ENCODE data around the gene SH3RF3. TPM values are rescaled to one million over a fixed set of nuclear protein-coding genes. Genes with fewer than 3 reads are reported as not detected.
"Not testable (repeated sequence)": the region's sequence is repeated elsewhere in the genome, so short reads cannot be mapped to it uniquely, and the experiment has no call there.

SH3RF3 gene
- total RNA-seq, 1 experiment from 2014 or later: not detected

DNA sequence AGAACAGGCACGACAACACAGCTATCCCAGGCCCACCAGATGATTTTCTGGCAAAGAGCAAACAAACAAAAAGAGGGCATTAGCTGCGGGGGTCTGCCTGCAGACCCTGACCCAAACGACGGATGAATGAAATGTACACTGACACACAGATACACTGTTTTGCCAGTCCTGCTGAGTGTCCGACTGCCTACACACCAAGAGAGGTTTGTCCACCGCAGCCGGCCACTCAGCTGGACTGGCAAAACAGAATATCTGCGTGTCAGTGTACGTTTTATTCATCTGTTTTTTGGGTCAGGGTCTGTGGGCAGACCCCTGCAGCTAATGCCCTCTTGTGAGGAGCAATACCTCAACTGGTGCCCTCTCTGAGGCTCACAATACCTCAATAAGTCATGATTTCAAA lies 10.7 kb upstream of the SH3RF3 start:
- H3K36me3 ChIP-seq (ENCODE audit: control insufficient read depth in 1 of 2, insufficient read depth in 2 of 2, low read length in 2 of 2): no peaks in the 10 kb centered on the region
- H3K79me2 ChIP-seq (ENCODE audit: insufficient read depth, low read length): no peaks in the 10 kb centered on the region
- H2AFZ ChIP-seq (ENCODE audit: low read depth, low read length, poor library complexity, severe bottlenecking): no peak overlapping the region
- no peaks in the 10 kb centered on the region; the same call in 1 of the 2 replicates for H3K27me3 ChIP-seq (ENCODE audit: insufficient read depth, low read length)
- ATAC-seq: no peak
- RAD21 ChIA-PET (ENCODE audit: low non-redundant PET in 1 of 2, low total read pairs in 2 of 2, uncharacterized antibody in 2 of 2, unreplicated experiment in 2 of 2): no interaction called here
- no peaks in the 10 kb centered on the region for H4K20me1 ChIP-seq (ENCODE audit: insufficient read depth)
- TF ChIP-seq CEBPB (IDR thresholded peaks at IDR 0.05; ENCODE audit: low read depth) (no peak), EZH2 (IDR thresholded peaks at IDR 0.05) (no peak), ATF3 (IDR thresholded peaks at IDR 0.05) (no peak), CBX3 (IDR thresholded peaks at IDR 0.05; ENCODE audit: low read depth) (no peak), ZNF274 (IDR thresholded peaks at IDR 0.05; ENCODE audit: low read depth, low read length) (no peak), POLR2A (IDR thresholded peaks at IDR 0.05; ENCODE audit: borderline replicate concordance, extremely low read depth, insufficient read depth, insufficient read length) (no peak), JUND (IDR thresholded peaks at IDR 0.05) (no peak), SP1 (IDR thresholded peaks at IDR 0.05; ENCODE audit: low read depth) (no peak)
- TF ChIP-seq, protein P1, sequence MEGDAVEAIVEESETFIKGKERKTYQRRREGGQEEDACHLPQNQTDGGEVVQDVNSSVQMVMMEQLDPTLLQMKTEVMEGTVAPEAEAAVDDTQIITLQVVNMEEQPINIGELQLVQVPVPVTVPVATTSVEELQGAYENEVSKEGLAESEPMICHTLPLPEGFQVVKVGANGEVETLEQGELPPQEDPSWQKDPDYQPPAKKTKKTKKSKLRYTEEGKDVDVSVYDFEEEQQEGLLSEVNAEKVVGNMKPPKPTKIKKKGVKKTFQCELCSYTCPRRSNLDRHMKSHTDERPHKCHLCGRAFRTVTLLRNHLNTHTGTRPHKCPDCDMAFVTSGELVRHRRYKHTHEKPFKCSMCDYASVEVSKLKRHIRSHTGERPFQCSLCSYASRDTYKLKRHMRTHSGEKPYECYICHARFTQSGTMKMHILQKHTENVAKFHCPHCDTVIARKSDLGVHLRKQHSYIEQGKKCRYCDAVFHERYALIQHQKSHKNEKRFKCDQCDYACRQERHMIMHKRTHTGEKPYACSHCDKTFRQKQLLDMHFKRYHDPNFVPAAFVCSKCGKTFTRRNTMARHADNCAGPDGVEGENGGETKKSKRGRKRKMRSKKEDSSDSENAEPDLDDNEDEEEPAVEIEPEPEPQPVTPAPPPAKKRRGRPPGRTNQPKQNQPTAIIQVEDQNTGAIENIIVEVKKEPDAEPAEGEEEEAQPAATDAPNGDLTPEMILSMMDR (IDR thresholded peaks at IDR 0.05 in 2 of 3, conservative IDR thresholded peaks at IDR 0.05 in 1 of 3; ENCODE audit: borderline replicate concordance in 1 of 3, insufficient read depth in 1 of 3, low read depth in 2 of 3, low read length in 2 of 3): no peak
- H3K27ac ChIP-seq (ENCODE audit: low read depth, low read length): no peak overlapping the region
- no peaks in the 10 kb centered on the region for H3K9me3 ChIP-seq (ENCODE audit: control insufficient read depth in 1 of 2, insufficient read depth in 1 of 2, low read depth in 1 of 2, low read length in 2 of 2)
- no peaks in the 10 kb centered on the region for H3K4me1 ChIP-seq (ENCODE audit: control insufficient read depth in 1 of 2, insufficient read depth in 2 of 2, low read length in 2 of 2)
- no peaks in the 10 kb centered on the region for H3K9me2 ChIP-seq (ENCODE audit: insufficient read depth)
- POLR2A ChIA-PET: no interaction called here
- H3K9ac ChIP-seq (ENCODE audit: low read length): no peak overlapping the region
- intact Hi-C loops (cut with micrococcal nuclease): no loop called here
- no peak overlapping the region for H3K4me3 ChIP-seq (replicated peaks in 1 of 2; ENCODE audit: low read depth in 1 of 2, low read length in 2 of 2)
- no peak for DNase-seq (ENCODE audit: low read depth, low spot score)
- CTCF ChIA-PET: no interaction called here
- BruUV-seq (replicated peaks): no TSS peak
- H3K4me2 ChIP-seq (ENCODE audit: low read length): no peak overlapping the region

GRCh38 chr2:109120166-109120565 lies 8.8 kb upstream of the SH3RF3 start:
- no peak overlapping the region for H3K4me3 ChIP-seq (replicated peaks in 1 of 2; ENCODE audit: low read depth in 1 of 2, low read length in 2 of 2)
- DNase-seq (ENCODE audit: low read depth, low spot score) (no peak), ATAC-seq (no peak)
- H3K9ac ChIP-seq (ENCODE audit: low read length): no peak overlapping the region
- H3K4me2 ChIP-seq (ENCODE audit: low read length): no peak overlapping the region
- H2AFZ ChIP-seq (ENCODE audit: low read depth, low read length, poor library complexity, severe bottlenecking): no peak overlapping the region
- ChIA-PET CTCF (interaction anchor here (1.7 kb wide), 1 partner anchor 390 kb away, joined by 5 read pairs; no protein-coding TSS in a partner anchor), POLR2A (no interaction called here), RAD21 (ENCODE audit: low non-redundant PET in 1 of 2, low total read pairs in 2 of 2, uncharacterized antibody in 2 of 2, unreplicated experiment in 2 of 2) (no interaction called here)
- no TSS peak for BruUV-seq (replicated peaks)
- H4K20me1 ChIP-seq (ENCODE audit: insufficient read depth): no peaks in the 10 kb centered on the region
- no peak overlapping the region for H3K27ac ChIP-seq (ENCODE audit: low read depth, low read length)
- no peaks in the 10 kb centered on the region for H3K9me2 ChIP-seq (ENCODE audit: insufficient read depth)
- H3K27me3 ChIP-seq (ENCODE audit: insufficient read depth, low read length): no peaks in the 10 kb centered on the region; the same call in 1 of the 2 replicates
- no peaks in the 10 kb centered on the region for H3K79me2 ChIP-seq (ENCODE audit: insufficient read depth, low read length)
- intact Hi-C loops (cut with micrococcal nuclease): no loop called here
- TF ChIP-seq ATF3 (IDR thresholded peaks at IDR 0.05): no peak
- TF ChIP-seq ELF1 (IDR thresholded peaks at IDR 0.05; ENCODE audit: borderline replicate concordance, low read depth): no peak
- no peak for TF ChIP-seq SP1 (IDR thresholded peaks at IDR 0.05; ENCODE audit: low read depth)
- TF ChIP-seq RAD21 (IDR thresholded peaks at IDR 0.05; ENCODE audit: low read depth): no peak
- H3K4me1 ChIP-seq (ENCODE audit: control insufficient read depth in 1 of 2, insufficient read depth in 2 of 2, low read length in 2 of 2): peaks cover 6 to 8% of the 10 kb centered on the region in 2 experiments; a peak in 3 of 4 replicates
- H3K9me3 ChIP-seq (ENCODE audit: control insufficient read depth in 1 of 2, insufficient read depth in 1 of 2, low read depth in 1 of 2, low read length in 2 of 2): no peaks in the 10 kb centered on the region
- no peaks in the 10 kb centered on the region for H3K36me3 ChIP-seq (ENCODE audit: control insufficient read depth in 1 of 2, insufficient read depth in 2 of 2, low read length in 2 of 2)

- H3K4me2 ChIP-seq (ENCODE audit: low read length); H2AFZ ChIP-seq (ENCODE audit: low read depth, low read length, poor library complexity, severe bottlenecking); BruUV-seq (replicated peaks); H3K9me2 ChIP-seq (ENCODE audit: insufficient read depth); H3K9ac ChIP-seq (ENCODE audit: low read length); H3K36me3 ChIP-seq (ENCODE audit: control insufficient read depth in 1 of 2, insufficient read depth in 2 of 2, low read length in 2 of 2); H3K4me3 ChIP-seq (replicated peaks in 1 of 2; ENCODE audit: low read depth in 1 of 2, low read length in 2 of 2); intact Hi-C loops (cut with micrococcal nuclease); H3K27me3 ChIP-seq (ENCODE audit: insufficient read depth, low read length); H3K79me2 ChIP-seq (ENCODE audit: insufficient read depth, low read length); H3K27ac ChIP-seq (ENCODE audit: low read depth, low read length); H4K20me1 ChIP-seq (ENCODE audit: insufficient read depth); CTCF ChIA-PET; RAD21 ChIA-PET (ENCODE audit: low non-redundant PET in 1 of 2, low total read pairs in 2 of 2, uncharacterized antibody in 2 of 2, unreplicated experiment in 2 of 2); H3K9me3 ChIP-seq (ENCODE audit: control insufficient read depth in 1 of 2, insufficient read depth in 1 of 2, low read depth in 1 of 2, low read length in 2 of 2); ATAC-seq; DNase-seq (ENCODE audit: low read depth, low spot score); POLR2A ChIA-PET: not testable (repeated sequence)
- peaks cover 11 to 13% of the 10 kb centered on the region in 2 experiments; a peak in 3 of 4 replicates for H3K4me1 ChIP-seq (ENCODE audit: control insufficient read depth in 1 of 2, insufficient read depth in 2 of 2, low read length in 2 of 2)
Observed at GRCh38 chr2:109120686-109121085, 8.3 kb upstream of the SH3RF3 start.

All from HCT116 (cell line).